Lower leg skin (tissue), 3 donors: ENCODE data around the gene ATIC.
"Not testable (repeated sequence)": the region's sequence is repeated elsewhere in the genome, so short reads cannot be mapped to it uniquely, and the experiment has no call there.

Experiments
- CTCF ChIP-seq, 3 donors: fragments of 450-650 bp; IDR thresholded peaks; one replicate each; pipeline ENCODE4 v1.5.1; 2016; ENCODE audit warnings: antibody characterized with exemption in 3 of 3, mild to moderate bottlenecking in 3 of 3, moderate library complexity in 2 of 3
- POLR2A ChIP-seq, 2 donors: fragments of 450-650 bp; IDR thresholded peaks; one replicate each; pipeline ENCODE4 v1.6.1; 2016 to 2017; ENCODE audit warnings: antibody characterized with exemption in 2 of 2, mild to moderate bottlenecking in 1 of 2, moderate library complexity in 1 of 2

GRCh38 chr2:215311259-215311624, 617 bp upstream of the ATIC start:
- TF ChIP-seq CTCF, POLR2A (IDR thresholded peaks at IDR 0.05): not testable (repeated sequence)
